Osteoblast (primary cell): ENCODE results near the gene USP7. TPM values are rescaled to one million over a fixed set of nuclear protein-coding genes. Genes with fewer than 3 reads are reported as not detected.

ENCODE experiments used
- DNase-seq: peaks from one replicate; pipeline ENCODE4 v3.0.0; 2011; ENCODE audit warnings: low spot score, mixed read lengths; ENCODE audit not compliant: insufficient read length; ENCODE audit errors: missing footprints
- H2AFZ ChIP-seq: 2 replicates; pipeline ENCODE4 v1.6.0; 2011; ENCODE audit warnings: mild to moderate bottlenecking, low read length
- H3K27ac ChIP-seq: 2 replicates; pipeline ENCODE4 v1.5.1; 2011; ENCODE audit warnings: mild to moderate bottlenecking, low read depth, low read length, moderate library complexity
- H3K27me3 ChIP-seq: 2 replicates; pipeline ENCODE4 v1.6.0; 2012; ENCODE audit warnings: mild to moderate bottlenecking, control low read depth, inconsistent platforms, low read length, moderate library complexity; ENCODE audit not compliant: insufficient read depth
- H3K36me3 ChIP-seq: 2 replicates; pipeline ENCODE4 v1.5.1; 2011; ENCODE audit warnings: mild to moderate bottlenecking, low read length, control low read depth, moderate library complexity; ENCODE audit not compliant: insufficient read depth
- H3K4me1 ChIP-seq: 2 replicates; pipeline ENCODE4 v1.5.1; 2011; ENCODE audit warnings: mild to moderate bottlenecking, low read length, control low read depth, moderate library complexity; ENCODE audit not compliant: insufficient read depth
- H3K4me2 ChIP-seq: 2 replicates; pipeline ENCODE4 v1.6.0; 2011; ENCODE audit warnings: mild to moderate bottlenecking, low read length; ENCODE audit not compliant: insufficient read depth
- H3K4me3 ChIP-seq: fragments of 200-600 bp; sonication (generic); 3 replicates; pipeline ENCODE4 v1.5.1; 2012; ENCODE audit warnings: mild to moderate bottlenecking, low read length, inconsistent platforms; ENCODE audit not compliant: insufficient read depth
- H3K79me2 ChIP-seq: 2 replicates; pipeline ENCODE4 v1.6.0; 2012; ENCODE audit warnings: mild to moderate bottlenecking, low read length, control low read depth, inconsistent platforms; ENCODE audit not compliant: insufficient read depth
- H3K9me3 ChIP-seq: 2 replicates; pipeline ENCODE4 v1.5.1; 2011; ENCODE audit warnings: low read depth, low read length, control low read depth
- H4K20me1 ChIP-seq: 2 replicates; pipeline ENCODE4 v1.6.0; 2012; ENCODE audit warnings: mild to moderate bottlenecking, low read length, control low read depth; ENCODE audit not compliant: insufficient read depth
- total RNA-seq: library from RNA; depleted of rRNA; stranded (reverse); fragments of >200 nt; gene quantifications from 2 replicates; pipeline ENCODE4 v1.2.3, GENCODE V29; 2012
- TF ChIP-seq, protein P1 (sequence below): IDR thresholded peaks from 2 replicates; pipeline ENCODE4 v1.5.1; 2011; ENCODE audit warnings: mild to moderate bottlenecking, low read depth, low read length, moderate library complexity; ENCODE audit errors: extremely low read depth

The USP7 gene
- total RNA-seq, 1 donor = 51.4 TPM

DNA sequence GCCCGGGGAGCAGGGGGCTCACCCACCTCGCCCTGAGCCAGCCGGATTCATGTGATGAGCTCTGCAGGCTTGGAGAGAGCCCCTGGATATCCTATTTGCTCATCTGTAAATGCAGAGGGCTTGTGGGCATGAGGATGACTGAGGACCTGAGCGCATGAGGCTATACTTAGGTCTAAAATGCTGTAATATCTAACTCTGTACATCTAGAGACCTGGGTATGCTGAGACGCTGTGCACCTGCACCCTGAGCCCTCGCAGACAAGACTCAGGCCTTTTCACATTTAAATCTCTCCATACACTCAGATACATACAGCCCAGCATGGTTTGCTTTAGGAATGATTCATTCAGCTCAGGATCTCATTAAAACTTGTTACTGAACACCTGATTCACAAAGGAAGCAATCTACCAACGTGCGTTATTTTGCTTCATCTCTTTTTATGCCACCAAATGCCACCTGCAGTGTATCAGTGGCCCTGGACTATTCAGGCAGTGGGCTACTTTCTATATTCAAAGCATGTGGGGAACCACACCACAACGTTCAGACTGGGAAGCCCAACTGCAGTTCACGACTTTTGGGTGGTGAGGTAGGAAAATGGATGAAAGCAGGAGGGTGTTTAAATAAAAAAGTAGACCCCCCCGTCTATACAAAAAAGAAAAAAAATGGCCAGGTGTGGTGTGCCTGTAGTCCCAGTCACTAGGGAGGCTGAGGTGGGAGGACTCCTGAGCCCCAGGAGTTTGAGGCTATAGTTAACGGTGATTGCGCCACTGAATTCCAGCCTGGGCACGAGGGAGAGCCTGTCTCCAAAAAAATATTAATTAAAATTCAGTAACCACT, 12.0 kb downstream of the USP7 start:
- TF ChIP-seq, protein P1, sequence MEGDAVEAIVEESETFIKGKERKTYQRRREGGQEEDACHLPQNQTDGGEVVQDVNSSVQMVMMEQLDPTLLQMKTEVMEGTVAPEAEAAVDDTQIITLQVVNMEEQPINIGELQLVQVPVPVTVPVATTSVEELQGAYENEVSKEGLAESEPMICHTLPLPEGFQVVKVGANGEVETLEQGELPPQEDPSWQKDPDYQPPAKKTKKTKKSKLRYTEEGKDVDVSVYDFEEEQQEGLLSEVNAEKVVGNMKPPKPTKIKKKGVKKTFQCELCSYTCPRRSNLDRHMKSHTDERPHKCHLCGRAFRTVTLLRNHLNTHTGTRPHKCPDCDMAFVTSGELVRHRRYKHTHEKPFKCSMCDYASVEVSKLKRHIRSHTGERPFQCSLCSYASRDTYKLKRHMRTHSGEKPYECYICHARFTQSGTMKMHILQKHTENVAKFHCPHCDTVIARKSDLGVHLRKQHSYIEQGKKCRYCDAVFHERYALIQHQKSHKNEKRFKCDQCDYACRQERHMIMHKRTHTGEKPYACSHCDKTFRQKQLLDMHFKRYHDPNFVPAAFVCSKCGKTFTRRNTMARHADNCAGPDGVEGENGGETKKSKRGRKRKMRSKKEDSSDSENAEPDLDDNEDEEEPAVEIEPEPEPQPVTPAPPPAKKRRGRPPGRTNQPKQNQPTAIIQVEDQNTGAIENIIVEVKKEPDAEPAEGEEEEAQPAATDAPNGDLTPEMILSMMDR = no peak
- H3K4me2 ChIP-seq = no peak overlapping the region

GRCh38 chr16:8950580-8951077, 13.1 kb downstream of the USP7 start:
- H3K9me3 ChIP-seq = no peaks in the 10 kb centered on the region
- peaks cover 92% of the 10 kb centered on the region for H4K20me1 ChIP-seq
- H3K4me2 ChIP-seq = no peak overlapping the region
- peak; percentile 73 for DNase-seq
- H3K36me3 ChIP-seq = no peaks in the 10 kb centered on the region
- no peak overlapping the region for H2AFZ ChIP-seq
- H3K4me1 ChIP-seq = peaks cover 15% of the 10 kb centered on the region
- no peaks in the 10 kb centered on the region for H3K27me3 ChIP-seq
- TF ChIP-seq, protein P1 = no peak
- H3K4me3 ChIP-seq = no peak overlapping the region
- H3K79me2 ChIP-seq = peaks cover 94% of the 10 kb centered on the region
- no peak overlapping the region for H3K27ac ChIP-seq

More for the DNA sequence above, 12.0 kb downstream of the USP7 start:
- no peak overlapping the region for H2AFZ ChIP-seq
- no peaks in the 10 kb centered on the region for H3K36me3 ChIP-seq
- no peak overlapping the region for H3K27ac ChIP-seq
- H3K4me3 ChIP-seq = no peak overlapping the region
- peaks cover 94% of the 10 kb centered on the region for H3K79me2 ChIP-seq
- H3K4me1 ChIP-seq = peaks cover 15% of the 10 kb centered on the region
- no peaks in the 10 kb centered on the region for H3K27me3 ChIP-seq
- H3K9me3 ChIP-seq = no peaks in the 10 kb centered on the region
- peaks cover 92% of the 10 kb centered on the region for H4K20me1 ChIP-seq
- DNase-seq = peak; percentile 47

DNA sequence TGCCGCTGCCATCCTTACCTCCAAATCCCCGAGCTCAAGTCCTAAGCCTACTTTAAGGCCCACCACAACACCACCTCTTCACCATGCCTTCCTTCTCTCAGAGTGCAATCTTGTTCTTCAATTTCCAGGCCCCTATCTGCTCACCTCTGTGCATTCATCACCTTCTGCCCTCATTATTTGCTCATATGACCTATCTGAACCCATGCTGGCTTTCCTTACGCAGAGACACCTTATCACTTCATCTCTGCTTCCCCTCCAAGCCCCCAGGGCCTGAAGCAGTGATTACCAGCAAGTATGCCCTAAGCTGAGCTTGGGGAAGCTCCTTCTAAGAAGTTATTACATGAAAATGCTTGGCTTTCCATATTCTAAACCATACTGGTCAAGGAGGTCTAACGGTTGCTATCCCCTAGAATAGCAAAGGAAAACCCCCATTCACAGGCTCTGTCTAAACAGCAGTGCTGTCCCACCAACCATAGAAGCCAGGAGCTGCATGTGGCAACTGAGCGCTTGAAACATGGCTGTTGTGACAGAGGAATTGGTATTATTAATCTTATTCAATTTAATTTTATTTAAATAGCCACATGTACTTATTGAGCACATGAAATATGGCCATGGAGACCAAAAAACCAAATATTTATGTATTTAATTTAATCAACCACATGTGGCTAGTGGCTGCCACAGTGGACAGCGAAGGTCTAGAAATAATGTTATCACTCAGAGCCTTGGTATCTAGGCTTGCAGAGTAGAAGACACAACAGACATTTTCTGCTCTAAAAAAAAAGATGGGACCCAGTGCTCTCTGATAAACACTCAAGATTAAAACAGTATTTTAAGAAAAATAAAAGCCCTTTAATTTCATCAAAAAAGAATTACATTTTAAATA, 13.9 kb downstream of the USP7 start:
- H3K36me3 ChIP-seq = no peaks in the 10 kb centered on the region
- H3K4me2 ChIP-seq = no peak overlapping the region
- peaks cover 92% of the 10 kb centered on the region for H4K20me1 ChIP-seq
- H3K27me3 ChIP-seq = no peaks in the 10 kb centered on the region
- H3K79me2 ChIP-seq = peaks cover 94% of the 10 kb centered on the region
- TF ChIP-seq, protein P1 = no peak
- no peak overlapping the region for H3K27ac ChIP-seq
- H3K4me1 ChIP-seq = peaks cover 15% of the 10 kb centered on the region
- DNase-seq = peak; percentile 26
- H2AFZ ChIP-seq = no peak overlapping the region
- no peak overlapping the region for H3K4me3 ChIP-seq
- no peaks in the 10 kb centered on the region for H3K9me3 ChIP-seq
